Activated naive CD4-positive, alpha-beta T cell treated with anti-CD3 and anti-CD28 coated beads, Interleukin-2, amount 50 U/mL, for 72 hours (primary cell): ENCODE data around the gene AGAP1. TPM values are rescaled to one million over a fixed set of nuclear protein-coding genes. Genes with fewer than 3 reads are reported as not detected.

Experiments
- ATAC-seq, 2 donors: fragments of 150-1000 bp; cut with Tn5 transposase; 2 replicates each; pipeline ENCODE4 v1.10.0; 2021; ENCODE audit warnings: mild to moderate bottlenecking in 2 of 2, moderate library complexity in 2 of 2
- DNase-seq, 2 donors: peaks; one replicate each; pipeline ENCODE4 v3.0.0; 2021 to 2022; ENCODE audit warnings: low spot score in 2 of 2
- H3K27ac Mint-ChIP-seq, 2 donors: one replicate each; pipeline ENCODE4 v1.8.0; 2022; ENCODE audit warnings: mild to moderate bottlenecking in 2 of 2, mixed read lengths in 2 of 2
- H3K36me3 Mint-ChIP-seq, 2 donors: one replicate each; pipeline ENCODE4 v1.8.0; 2022; ENCODE audit warnings: mixed read lengths in 2 of 2
- H3K9me3 Mint-ChIP-seq, 2 donors: one replicate each; pipeline ENCODE4 v1.8.0; 2022; ENCODE audit warnings: mixed read lengths in 2 of 2
- total RNA-seq, 2 donors: library from RNA; stranded (reverse); gene quantifications; one replicate each; pipeline ENCODE4 v1.2.3, GENCODE V29; 2022

The AGAP1 gene
- total RNA-seq, 2 donors from 2014 or later: 0.48 to 7.2 TPM

DNA sequence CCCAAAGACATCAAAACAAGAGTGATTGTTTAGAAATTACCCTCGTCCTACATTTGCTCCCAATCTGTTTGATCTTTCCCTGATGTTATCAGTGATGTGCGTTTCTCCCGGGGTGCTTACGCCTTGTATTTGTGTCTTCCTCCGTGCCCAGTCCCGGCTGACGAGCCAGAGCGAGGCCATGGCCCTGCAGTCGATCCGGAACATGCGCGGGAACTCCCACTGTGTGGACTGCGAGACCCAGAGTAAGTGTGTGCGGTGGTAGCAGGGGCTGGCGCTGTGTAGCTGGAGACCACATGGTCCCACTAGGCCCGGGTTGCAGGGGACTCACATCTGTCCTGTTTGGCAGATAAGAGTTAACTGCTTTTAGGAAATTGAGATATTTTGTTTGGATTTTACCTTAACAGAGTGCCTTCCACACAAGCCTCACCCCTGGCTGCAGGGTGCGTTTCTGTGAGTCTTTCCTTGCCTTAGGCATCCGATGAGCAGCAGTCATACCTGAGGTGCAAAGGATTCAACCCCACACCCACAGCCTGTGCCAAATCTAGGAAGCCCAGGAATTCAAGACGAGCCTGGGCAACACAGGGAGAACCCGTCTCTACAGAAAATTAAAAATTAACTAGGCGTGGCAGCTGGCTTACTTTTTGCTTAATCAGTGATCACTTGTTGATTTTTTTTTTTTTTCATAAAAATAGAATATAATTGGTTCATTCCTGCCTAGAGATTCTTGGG lies 546.9 kb downstream of the AGAP1 start:
- no peak overlapping the region for H3K27ac Mint-ChIP-seq
- H3K36me3 Mint-ChIP-seq: peaks cover 0 to 5% of the 10 kb centered on the region in 2 donors
- no peak for ATAC-seq
- DNase-seq: no peak
- no peaks in the 10 kb centered on the region for H3K9me3 Mint-ChIP-seq

- ATAC-seq (no peak), DNase-seq (no peak)
- Mint-ChIP-seq H3K36me3 (peaks cover 0 to 5% of the 10 kb centered on the region in 2 donors), H3K9me3 (no peaks in the 10 kb centered on the region), H3K27ac (peak overlapping the region in 1 of 2 donors; percentile 28)
Observed at GRCh38 chr2:236041616-236042015, 547.8 kb downstream of the AGAP1 start.

DNA sequence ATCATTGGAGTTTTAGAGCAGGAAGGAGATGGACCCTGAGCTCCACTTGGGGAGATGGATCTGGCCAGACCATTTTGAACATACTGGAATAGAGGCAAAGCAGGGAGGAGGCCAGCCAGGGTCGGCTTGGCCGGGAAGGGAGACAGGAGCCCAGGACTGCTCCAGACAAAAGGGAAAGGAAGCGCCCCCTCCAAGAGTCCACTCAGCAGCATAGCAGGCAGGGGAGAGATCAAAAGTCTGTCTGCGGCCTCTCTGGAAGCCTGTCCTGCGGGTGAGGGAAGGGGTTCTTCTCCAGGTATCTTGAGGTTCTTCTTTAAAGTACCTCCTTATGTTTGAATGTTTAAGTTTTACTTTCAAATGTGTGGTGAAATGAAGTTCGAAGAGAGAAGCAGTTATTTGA lies 548.2 kb downstream of the AGAP1 start:
- peak overlapping the region in 1 of 2 donors; percentile 28 for H3K27ac Mint-ChIP-seq
- ATAC-seq: no peak

DNA sequence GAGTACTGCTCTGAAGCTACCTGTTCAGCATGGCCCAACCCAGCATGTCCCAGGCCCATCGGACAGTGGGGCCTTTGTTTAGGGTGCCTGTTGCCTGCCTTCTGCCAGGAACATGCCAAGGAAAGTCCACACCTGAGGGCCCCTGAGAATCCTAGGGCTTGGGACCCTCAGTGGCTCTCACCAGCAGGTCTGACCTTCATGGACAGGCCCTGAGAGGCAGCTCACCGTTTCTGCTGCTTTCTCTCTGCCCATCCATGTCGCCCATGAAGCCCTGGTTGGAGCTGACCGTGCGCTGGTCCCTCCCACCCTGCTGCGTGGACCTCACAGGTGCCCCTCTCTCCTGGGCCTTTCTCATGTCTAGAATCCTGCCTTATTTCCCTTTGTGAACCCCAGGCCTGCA lies 550.3 kb downstream of the AGAP1 start:
- ATAC-seq (no peak), DNase-seq (no peak)
- no peak overlapping the region for H3K27ac Mint-ChIP-seq
- peaks cover 0 to 5% of the 10 kb centered on the region in 2 donors for H3K36me3 Mint-ChIP-seq
- H3K9me3 Mint-ChIP-seq: no peaks in the 10 kb centered on the region

More for the DNA sequence above, 548.2 kb downstream of the AGAP1 start:
- no peak for DNase-seq
- no peaks in the 10 kb centered on the region for H3K9me3 Mint-ChIP-seq
- H3K36me3 Mint-ChIP-seq: peaks cover 0 to 5% of the 10 kb centered on the region in 2 donors

GRCh38 chr2:236045251-236046235 lies 551.7 kb downstream of the AGAP1 start:
- no peak for ATAC-seq
- H3K27ac Mint-ChIP-seq: no peak overlapping the region
- no peak for DNase-seq

DNA sequence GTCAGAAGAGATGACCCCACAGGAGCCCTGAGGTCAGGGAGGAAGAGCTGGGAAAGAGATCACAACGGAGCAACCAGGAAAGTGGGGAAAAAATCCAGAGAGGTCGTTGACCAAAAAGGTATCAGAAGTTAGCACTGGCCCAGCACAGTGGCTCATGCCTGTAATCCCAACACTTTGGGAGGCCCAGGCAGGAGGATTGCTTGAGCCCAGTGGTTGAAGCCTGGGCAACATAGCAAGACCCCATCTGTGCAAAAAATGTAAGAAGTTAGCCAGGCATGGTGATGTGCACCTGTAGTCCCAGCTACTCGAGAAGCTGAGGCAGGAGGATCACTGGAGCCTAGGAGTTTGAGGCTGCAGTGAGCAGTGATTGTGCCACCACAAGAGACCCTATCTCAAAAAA lies 552.9 kb downstream of the AGAP1 start:
- H3K36me3 Mint-ChIP-seq: peaks cover 0 to under 1% of the 10 kb centered on the region in 2 donors
- ATAC-seq: no peak

More at GRCh38 chr2:236045251-236046235, 551.7 kb downstream of the AGAP1 start:
- Mint-ChIP-seq H3K9me3 (no peaks in the 10 kb centered on the region), H3K36me3 (peaks cover 0 to 5% of the 10 kb centered on the region in 2 donors)

DNA sequence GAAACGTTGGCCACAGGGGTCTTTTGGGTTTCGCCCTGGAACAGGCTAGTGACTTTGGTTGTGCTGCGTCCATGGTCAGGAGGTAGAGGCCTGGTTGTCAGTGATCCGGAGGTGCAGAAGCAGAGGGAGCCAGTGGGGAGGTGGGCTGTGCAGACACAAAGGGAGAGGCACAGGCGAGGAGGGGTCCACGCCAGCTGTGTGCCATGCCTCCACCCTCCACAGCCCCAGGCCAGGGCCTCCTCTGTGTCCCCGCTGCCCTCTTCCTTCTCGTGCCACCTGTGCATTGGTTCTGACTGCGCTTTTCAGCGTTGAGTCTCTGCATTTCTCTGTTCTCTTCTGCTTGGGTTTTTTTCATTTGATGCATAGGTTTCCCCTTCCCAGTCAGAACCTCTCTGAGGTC lies 553.3 kb downstream of the AGAP1 start:
- Mint-ChIP-seq H3K36me3 (no peaks in the 10 kb centered on the region), H3K9me3 (no peaks in the 10 kb centered on the region), H3K27ac (no peak overlapping the region)
- DNase-seq (no peak), ATAC-seq (no peak)

More for the DNA sequence above, 552.9 kb downstream of the AGAP1 start:
- no peak for DNase-seq
- Mint-ChIP-seq H3K9me3 (no peaks in the 10 kb centered on the region), H3K27ac (no peak overlapping the region)

DNA sequence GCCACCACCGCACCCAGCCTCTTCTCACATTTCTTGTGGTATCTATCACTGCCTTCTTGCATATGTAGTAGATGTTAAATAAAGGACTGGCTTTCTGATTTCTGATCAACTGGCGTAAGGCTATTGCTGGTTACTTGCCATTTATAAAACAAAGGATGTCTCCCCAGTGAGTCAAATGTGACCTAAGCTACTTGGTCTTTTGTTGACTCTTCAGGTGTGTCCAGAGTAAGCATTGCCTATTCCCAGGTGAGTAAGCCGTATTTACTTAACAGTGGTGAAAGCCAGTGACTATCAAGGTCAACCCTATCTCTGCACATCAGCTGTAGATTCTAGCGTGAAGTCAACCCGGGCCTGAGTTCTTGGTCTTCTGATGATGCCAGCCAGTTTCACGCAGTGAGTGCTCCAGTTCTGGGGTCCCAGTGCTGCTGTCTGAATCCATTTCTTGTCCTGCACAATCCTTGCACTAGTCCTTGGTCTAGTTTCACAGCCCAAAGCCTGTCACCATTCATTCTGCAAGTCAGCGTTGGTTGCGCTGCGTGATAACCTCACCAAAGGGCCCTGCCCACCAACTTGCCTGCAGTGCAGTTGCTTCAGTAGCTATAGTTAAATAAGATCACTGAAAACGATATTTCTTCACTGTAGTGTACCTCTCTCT lies 554.2 kb downstream of the AGAP1 start:
- ATAC-seq (no peak), DNase-seq (no peak)
- Mint-ChIP-seq H3K27ac (no peak overlapping the region), H3K9me3 (no peaks in the 10 kb centered on the region), H3K36me3 (no peaks in the 10 kb centered on the region)

DNA sequence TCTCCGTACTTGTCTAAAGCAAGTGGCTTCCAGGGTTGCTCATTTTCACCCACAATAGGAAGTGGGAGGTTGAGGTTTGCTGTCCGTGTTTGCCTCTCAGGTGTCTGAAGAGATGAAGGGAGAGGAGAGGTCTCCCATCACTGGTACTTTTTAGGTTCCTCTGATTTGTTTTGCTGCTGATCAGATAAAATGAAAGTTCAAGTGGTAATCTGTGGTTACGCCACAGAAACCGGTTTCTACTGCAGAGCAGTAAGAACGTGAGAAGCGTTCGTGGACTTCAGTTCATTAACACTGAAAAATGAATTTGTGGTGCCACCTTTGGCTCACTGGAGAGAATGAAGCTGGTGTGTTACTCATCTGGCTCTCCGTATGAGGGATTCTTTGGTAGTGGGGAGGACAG lies 556.1 kb downstream of the AGAP1 start:
- Mint-ChIP-seq H3K36me3 (no peaks in the 10 kb centered on the region), H3K9me3 (no peaks in the 10 kb centered on the region), H3K27ac (no peak overlapping the region)
- ATAC-seq (peak; percentile 85 to 92), DNase-seq (peak in 1 of 2 donors; percentile 25)

DNA sequence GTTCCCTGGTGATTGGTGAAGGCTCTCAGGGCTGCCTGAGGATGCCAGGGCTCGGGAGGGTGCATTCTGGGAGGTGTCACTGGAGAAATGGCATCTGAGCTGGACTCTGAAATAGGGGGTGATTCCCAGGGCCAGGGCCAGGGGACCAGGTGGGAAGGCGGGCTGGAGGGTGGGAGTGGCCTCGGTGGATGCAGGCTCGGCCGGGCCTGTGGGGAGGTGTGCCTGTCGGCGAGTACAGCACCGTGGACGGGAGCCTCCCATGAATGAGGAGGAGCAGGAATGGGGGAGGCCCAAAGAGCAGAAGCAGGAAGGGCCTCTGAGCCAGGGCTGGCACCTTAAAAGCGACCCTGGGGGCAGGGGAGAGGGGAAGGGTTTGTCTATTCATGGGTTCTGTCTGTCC lies 557.5 kb downstream of the AGAP1 start:
- DNase-seq: no peak
- no peak for ATAC-seq
- Mint-ChIP-seq H3K27ac (no peak overlapping the region), H3K9me3 (no peaks in the 10 kb centered on the region), H3K36me3 (peaks cover 0 to 4% of the 10 kb centered on the region in 2 donors)

- no peak for ATAC-seq
- Mint-ChIP-seq H3K36me3 (peaks cover 0 to 4% of the 10 kb centered on the region in 2 donors), H3K9me3 (no peaks in the 10 kb centered on the region), H3K27ac (no peak overlapping the region)
- DNase-seq: no peak
Observed at GRCh38 chr2:236051806-236052205, 558.0 kb downstream of the AGAP1 start.

DNA sequence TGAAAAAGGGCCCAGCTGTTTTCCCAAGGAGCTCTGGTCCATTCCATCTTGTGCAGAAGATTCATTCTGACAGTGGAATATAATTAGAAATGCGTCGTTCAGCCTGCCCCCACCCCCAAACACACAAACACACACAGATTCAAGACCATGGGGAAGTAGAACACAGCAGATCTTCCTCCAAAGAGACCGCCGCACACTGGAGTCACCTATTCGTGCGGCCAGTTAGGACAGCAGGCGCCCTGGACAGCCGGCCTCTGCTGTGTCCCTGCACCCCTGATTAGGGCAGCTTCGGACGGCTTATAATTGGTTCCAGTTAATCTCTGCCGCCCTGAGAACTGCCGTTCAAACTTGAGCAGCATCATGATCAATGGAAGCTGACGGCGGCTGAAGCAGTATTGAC lies 558.4 kb downstream of the AGAP1 start:
- DNase-seq (no peak), ATAC-seq (no peak)
- H3K27ac Mint-ChIP-seq: no peak overlapping the region
- no peaks in the 10 kb centered on the region for H3K9me3 Mint-ChIP-seq
- peaks cover 0 to 4% of the 10 kb centered on the region in 2 donors for H3K36me3 Mint-ChIP-seq

- Mint-ChIP-seq H3K9me3 (peaks cover 0 to 2% of the 10 kb centered on the region in 2 donors), H3K36me3 (peaks cover 3 to 4% of the 10 kb centered on the region in 2 donors), H3K27ac (no peak overlapping the region)
- DNase-seq (no peak), ATAC-seq (no peak)
Observed at GRCh38 chr2:236052926-236053821, 559.3 kb downstream of the AGAP1 start.

- Mint-ChIP-seq H3K9me3 (peaks cover 0 to 4% of the 10 kb centered on the region in 2 donors), H3K27ac (no peak overlapping the region), H3K36me3 (peaks cover 4 to 6% of the 10 kb centered on the region in 2 donors)
- ATAC-seq (no peak), DNase-seq (no peak)
Observed at GRCh38 chr2:236054125-236054524, 560.3 kb downstream of the AGAP1 start.

DNA sequence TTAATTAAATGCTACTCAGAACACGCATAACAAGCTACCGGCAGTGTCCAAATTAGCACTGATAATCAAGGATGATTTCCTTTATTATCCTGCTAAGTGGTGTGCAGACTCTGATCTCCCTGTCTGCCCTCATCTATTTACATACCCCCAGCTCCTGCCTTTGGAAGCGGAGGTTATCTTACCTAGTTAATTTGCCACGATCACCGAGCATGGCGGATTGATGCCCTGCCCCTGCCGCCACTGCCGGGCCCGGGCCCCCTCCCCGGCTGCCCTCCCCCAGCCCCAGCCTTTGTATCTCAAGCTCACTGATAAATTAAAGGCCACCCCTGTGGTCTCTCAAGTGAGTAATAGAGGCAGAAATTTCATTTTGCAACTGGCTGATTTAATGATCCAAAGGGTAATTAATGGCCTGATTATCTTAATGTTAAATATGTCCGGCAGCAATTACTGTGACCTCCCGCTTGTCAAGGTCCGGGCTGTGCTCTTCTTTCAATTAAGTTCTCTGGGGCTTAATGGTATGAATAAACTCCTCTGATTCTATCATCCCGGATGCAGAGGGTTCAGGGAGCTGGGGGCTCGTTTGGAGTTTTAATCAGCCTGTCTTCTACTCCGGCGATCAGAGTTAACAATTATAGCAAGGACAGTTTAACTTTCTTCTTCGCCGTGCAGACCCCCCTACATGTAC lies 560.9 kb downstream of the AGAP1 start:
- DNase-seq: no peak
- Mint-ChIP-seq H3K36me3 (peaks cover 4 to 6% of the 10 kb centered on the region in 2 donors), H3K27ac (no peak overlapping the region), H3K9me3 (peaks cover 0 to 4% of the 10 kb centered on the region in 2 donors)
- ATAC-seq: no peak
